Measurements from ENCODE around the gene CAB39L. TPM values are rescaled to one million over a fixed set of nuclear protein-coding genes. Genes with fewer than 3 reads are reported as not detected.
"Not testable (repeated sequence)": the region's sequence is repeated elsewhere in the genome, so short reads cannot be mapped to it uniquely, and the experiment has no call there.

CAB39L gene
- total RNA-seq, 1 donor from 2014 or later = 7.1 TPM

DNA sequence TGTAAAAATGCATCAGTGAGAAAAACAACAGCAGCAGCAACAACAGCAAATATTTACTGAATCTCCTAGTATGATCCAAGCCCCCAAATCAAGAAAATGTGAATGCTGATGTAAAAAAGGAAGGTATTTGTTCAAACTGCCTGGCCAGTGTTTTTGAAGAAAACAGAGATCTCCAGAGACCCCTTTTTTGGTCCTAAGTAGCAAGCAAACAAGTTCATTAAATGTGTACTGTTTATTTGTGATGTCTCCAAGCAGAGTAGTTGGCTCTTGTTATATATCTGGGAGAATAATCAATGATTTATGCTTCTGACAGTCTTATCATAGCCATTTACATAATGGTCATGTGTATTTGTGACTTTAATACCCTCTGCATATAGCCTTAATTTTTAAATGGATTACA, 145.4 kb downstream of the CAB39L start:
- H3K27ac Mint-ChIP-seq = no peak overlapping the region
- no peaks in the 10 kb centered on the region for H3K9me3 Mint-ChIP-seq
- intact Hi-C loops (cut with micrococcal nuclease) = no loop called here
- peaks cover 14% of the 10 kb centered on the region for H3K4me1 Mint-ChIP-seq (ENCODE audit: low read depth)
- no peaks in the 10 kb centered on the region for H3K27me3 Mint-ChIP-seq (ENCODE audit: insufficient read depth)
- no peak for DNase-seq (ENCODE audit: low spot score)
- no peak overlapping the region for H3K4me3 Mint-ChIP-seq
- peaks cover 2% of the 10 kb centered on the region for H3K36me3 Mint-ChIP-seq (ENCODE audit: low read depth)

- H3K9me3 Mint-ChIP-seq = no peaks in the 10 kb centered on the region
- intact Hi-C loops (cut with micrococcal nuclease) = no loop called here
- no peaks in the 10 kb centered on the region for H3K27me3 Mint-ChIP-seq (ENCODE audit: insufficient read depth)
- no peak for DNase-seq (ENCODE audit: low spot score)
- peaks cover 10% of the 10 kb centered on the region for H3K4me1 Mint-ChIP-seq (ENCODE audit: low read depth)
- peaks cover 5% of the 10 kb centered on the region for H3K36me3 Mint-ChIP-seq (ENCODE audit: low read depth)
- no peak overlapping the region for H3K27ac Mint-ChIP-seq
- H3K4me3 Mint-ChIP-seq = no peak overlapping the region
Observed at GRCh38 chr13:49297338-49297737, 146.5 kb downstream of the CAB39L start.

- H3K27ac Mint-ChIP-seq = no peak overlapping the region
- H3K9me3 Mint-ChIP-seq = no peaks in the 10 kb centered on the region
- H3K4me1 Mint-ChIP-seq (ENCODE audit: low read depth) = peaks cover 6% of the 10 kb centered on the region
- H3K4me3 Mint-ChIP-seq = no peak overlapping the region
- intact Hi-C loops (cut with micrococcal nuclease) = no loop called here
- DNase-seq (ENCODE audit: low spot score) = no peak
- H3K27me3 Mint-ChIP-seq (ENCODE audit: insufficient read depth) = no peaks in the 10 kb centered on the region
- peaks cover 5% of the 10 kb centered on the region for H3K36me3 Mint-ChIP-seq (ENCODE audit: low read depth)
Observed at GRCh38 chr13:49296659-49297058, 147.2 kb downstream of the CAB39L start.

DNA sequence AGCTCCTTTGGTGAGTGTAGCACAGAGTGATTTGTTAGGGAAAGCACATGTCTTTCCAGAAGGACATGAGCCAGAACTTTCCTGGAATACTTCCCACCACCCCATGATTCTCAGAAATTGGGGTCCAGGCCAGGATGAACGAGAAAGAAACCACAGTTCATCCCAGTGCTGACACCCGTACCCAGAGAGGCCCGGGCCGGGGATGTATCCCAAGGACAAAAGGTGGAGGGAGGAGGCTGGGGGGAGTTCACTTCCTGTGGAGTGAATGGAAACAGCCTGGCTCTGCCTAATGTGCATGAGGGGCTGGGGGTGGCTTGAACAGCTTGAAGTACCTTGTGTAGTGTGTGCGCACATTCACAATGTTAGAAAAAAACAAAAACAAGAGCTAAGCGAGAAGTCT, 148.6 kb downstream of the CAB39L start:
- H3K27ac Mint-ChIP-seq = no peak overlapping the region
- no peaks in the 10 kb centered on the region for H3K9me3 Mint-ChIP-seq
- H3K4me3 Mint-ChIP-seq = no peak overlapping the region
- peaks cover 5% of the 10 kb centered on the region for H3K36me3 Mint-ChIP-seq (ENCODE audit: low read depth)
- DNase-seq (ENCODE audit: low spot score) = no peak
- no peaks in the 10 kb centered on the region for H3K27me3 Mint-ChIP-seq (ENCODE audit: insufficient read depth)
- no peaks in the 10 kb centered on the region for H3K4me1 Mint-ChIP-seq (ENCODE audit: low read depth)
- intact Hi-C loops (cut with micrococcal nuclease) = no loop called here

- H3K36me3 Mint-ChIP-seq (ENCODE audit: low read depth) = not testable (repeated sequence)
Observed at GRCh38 chr13:49294723-49295122, 149.1 kb downstream of the CAB39L start.

GRCh38 chr13:49292742-49293486, 150.9 kb downstream of the CAB39L start:
- Mint-ChIP-seq H3K27ac (no peak overlapping the region), H3K36me3 (ENCODE audit: low read depth) (peaks cover 8% of the 10 kb centered on the region), H3K4me1 (ENCODE audit: low read depth) (no peaks in the 10 kb centered on the region), H3K27me3 (ENCODE audit: insufficient read depth) (no peaks in the 10 kb centered on the region), H3K9me3 (no peaks in the 10 kb centered on the region), H3K4me3 (no peak overlapping the region)
- intact Hi-C loops (cut with micrococcal nuclease) = no loop called here
- DNase-seq (ENCODE audit: low spot score) = no peak

More at GRCh38 chr13:49294723-49295122, 149.1 kb downstream of the CAB39L start:
- DNase-seq (ENCODE audit: low spot score); H3K9me3 Mint-ChIP-seq; H3K27me3 Mint-ChIP-seq (ENCODE audit: insufficient read depth); H3K27ac Mint-ChIP-seq; intact Hi-C loops (cut with micrococcal nuclease); H3K4me1 Mint-ChIP-seq (ENCODE audit: low read depth); H3K4me3 Mint-ChIP-seq: not testable (repeated sequence)

DNA sequence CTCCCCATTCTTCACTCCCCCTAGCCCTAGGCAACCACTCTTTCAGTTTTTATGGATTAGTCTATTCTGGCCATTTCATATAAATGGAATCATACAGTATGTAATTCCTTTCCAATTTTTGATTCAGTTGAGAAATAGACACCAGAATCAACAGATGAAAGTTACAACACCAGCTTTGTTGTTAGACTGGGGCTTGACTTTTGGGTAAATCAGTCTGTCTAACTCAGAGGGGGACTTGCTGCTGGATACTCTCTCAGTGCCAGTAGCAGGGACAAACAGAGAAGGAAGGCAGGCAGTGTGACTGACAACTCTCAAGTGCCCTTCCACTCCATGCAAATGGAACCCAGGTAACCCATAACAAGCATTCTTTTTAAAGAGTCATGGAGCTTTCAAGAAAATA, 155.4 kb downstream of the CAB39L start:
- no peak for DNase-seq (ENCODE audit: low spot score)
- no peaks in the 10 kb centered on the region for H3K27me3 Mint-ChIP-seq (ENCODE audit: insufficient read depth)
- H3K9me3 Mint-ChIP-seq = no peaks in the 10 kb centered on the region
- no peaks in the 10 kb centered on the region for H3K4me1 Mint-ChIP-seq (ENCODE audit: low read depth)
- no peak overlapping the region for H3K27ac Mint-ChIP-seq
- intact Hi-C loops (cut with micrococcal nuclease) = no loop called here
- H3K4me3 Mint-ChIP-seq = no peak overlapping the region
- H3K36me3 Mint-ChIP-seq (ENCODE audit: low read depth) = peaks cover 10% of the 10 kb centered on the region

GRCh38 chr13:49287995-49288394, 155.9 kb downstream of the CAB39L start:
- peaks cover 10% of the 10 kb centered on the region for H3K36me3 Mint-ChIP-seq (ENCODE audit: low read depth)

GRCh38 chr13:49279885-49280284, 164.0 kb downstream of the CAB39L start:
- intact Hi-C loops (cut with micrococcal nuclease) = loop anchor here (2.0 to 10.0 kb wide), 4 partner anchors 31 to 683 kb away; no protein-coding TSS in a partner anchor
- no peak overlapping the region for H3K4me3 Mint-ChIP-seq
- H3K4me1 Mint-ChIP-seq (ENCODE audit: low read depth) = no peaks in the 10 kb centered on the region
- H3K36me3 Mint-ChIP-seq (ENCODE audit: low read depth) = peaks cover 9% of the 10 kb centered on the region
- no peaks in the 10 kb centered on the region for H3K27me3 Mint-ChIP-seq (ENCODE audit: insufficient read depth)
- DNase-seq (ENCODE audit: low spot score) = no peak
- H3K9me3 Mint-ChIP-seq = no peaks in the 10 kb centered on the region
- no peak overlapping the region for H3K27ac Mint-ChIP-seq

More at GRCh38 chr13:49287995-49288394, 155.9 kb downstream of the CAB39L start:
- intact Hi-C loops (cut with micrococcal nuclease) = no loop called here
- Mint-ChIP-seq H3K4me1 (ENCODE audit: low read depth) (no peaks in the 10 kb centered on the region), H3K4me3 (no peak overlapping the region), H3K27ac (no peak overlapping the region), H3K9me3 (no peaks in the 10 kb centered on the region), H3K27me3 (ENCODE audit: insufficient read depth) (no peaks in the 10 kb centered on the region)
- DNase-seq (ENCODE audit: low spot score) = no peak

- Mint-ChIP-seq H3K4me3 (no peak overlapping the region), H3K4me1 (ENCODE audit: low read depth) (no peaks in the 10 kb centered on the region), H3K27me3 (ENCODE audit: insufficient read depth) (no peaks in the 10 kb centered on the region), H3K9me3 (no peaks in the 10 kb centered on the region), H3K36me3 (ENCODE audit: low read depth) (peaks cover 5% of the 10 kb centered on the region), H3K27ac (no peak overlapping the region)
- intact Hi-C loops (cut with micrococcal nuclease) = loop anchor here (10.0 kb wide), 1 partner anchor 504 kb away; no protein-coding TSS in a partner anchor
- DNase-seq (ENCODE audit: low spot score) = no peak
Observed at GRCh38 chr13:49279112-49279511, 164.8 kb downstream of the CAB39L start.

- H3K4me1 Mint-ChIP-seq (ENCODE audit: low read depth) = no peaks in the 10 kb centered on the region
- no peak for DNase-seq (ENCODE audit: low spot score)
- no peaks in the 10 kb centered on the region for H3K27me3 Mint-ChIP-seq (ENCODE audit: insufficient read depth)
- peaks cover 5% of the 10 kb centered on the region for H3K36me3 Mint-ChIP-seq (ENCODE audit: low read depth)
- intact Hi-C loops (cut with micrococcal nuclease) = loop anchor here (10.0 kb wide), 1 partner anchor 503 kb away; no protein-coding TSS in a partner anchor
- no peaks in the 10 kb centered on the region for H3K9me3 Mint-ChIP-seq
- no peak overlapping the region for H3K27ac Mint-ChIP-seq
- no peak overlapping the region for H3K4me3 Mint-ChIP-seq
Observed at GRCh38 chr13:49278211-49278610, 165.7 kb downstream of the CAB39L start.

- DNase-seq (ENCODE audit: low spot score) = no peak
- H3K4me1 Mint-ChIP-seq (ENCODE audit: low read depth) = no peaks in the 10 kb centered on the region
- no peak overlapping the region for H3K27ac Mint-ChIP-seq
- no peaks in the 10 kb centered on the region for H3K27me3 Mint-ChIP-seq (ENCODE audit: insufficient read depth)
- no peak overlapping the region for H3K4me3 Mint-ChIP-seq
- peaks cover 9% of the 10 kb centered on the region for H3K36me3 Mint-ChIP-seq (ENCODE audit: low read depth)
- no peaks in the 10 kb centered on the region for H3K9me3 Mint-ChIP-seq
- intact Hi-C loops (cut with micrococcal nuclease) = loop anchor here (10.0 kb wide), 1 partner anchor 497 kb away; no protein-coding TSS in a partner anchor
Observed at GRCh38 chr13:49272296-49272695, 171.6 kb downstream of the CAB39L start.

- H3K9me3 Mint-ChIP-seq = no peaks in the 10 kb centered on the region
- intact Hi-C loops (cut with micrococcal nuclease) = loop anchor here (10.0 kb wide), 1 partner anchor 496 kb away; no protein-coding TSS in a partner anchor
- no peak for DNase-seq (ENCODE audit: low spot score)
- no peak overlapping the region for H3K4me3 Mint-ChIP-seq
- no peak overlapping the region for H3K27ac Mint-ChIP-seq
- H3K4me1 Mint-ChIP-seq (ENCODE audit: low read depth) = no peaks in the 10 kb centered on the region
- H3K27me3 Mint-ChIP-seq (ENCODE audit: insufficient read depth) = no peaks in the 10 kb centered on the region
- peaks cover 9% of the 10 kb centered on the region for H3K36me3 Mint-ChIP-seq (ENCODE audit: low read depth)
Observed at GRCh38 chr13:49271264-49271663, 172.6 kb downstream of the CAB39L start.

Measured in activated T-helper 1 cell treated with anti-CD3 and anti-CD28 coated beads, Interleukin-12 subunit alpha, Interleukin-12 subunit beta, Interleukin-2, Interleukin-4 antibody, amounts not matched to agents 30 ng/mL and 10 ng/mL and 1 ng/mL, durations not matched to agents 14 hours and 24 hours and 36 hours (primary cell).